SJCRH30 (cell line): ENCODE measurements around the gene APP. TPM values are rescaled to one million over a fixed set of nuclear protein-coding genes. Genes with fewer than 3 reads are reported as not detected.

Experiments
- DNase-seq, 2 experiments: peaks; one replicate each; pipeline ENCODE4 v3.0.0-alpha.2; 2015 to 2020
- H3K27ac ChIP-seq: fragments of 250-450 bp; sonication (Bioruptor Pico); 2 replicates; pipeline ENCODE4 v1.5.1; 2020; ENCODE audit warnings: mild to moderate bottlenecking, moderate library complexity
- H3K27me3 ChIP-seq: fragments of 250-450 bp; sonication (Bioruptor Pico); 2 replicates; pipeline ENCODE4 v1.5.1; 2020; ENCODE audit warnings: mild to moderate bottlenecking, moderate library complexity
- H3K36me3 ChIP-seq: fragments of 250-450 bp; sonication (Bioruptor Pico); 2 replicates; pipeline ENCODE4 v1.5.1; 2020; ENCODE audit warnings: mild to moderate bottlenecking, moderate library complexity
- H3K4me1 ChIP-seq: fragments of 250-450 bp; sonication (Bioruptor Pico); 2 replicates; pipeline ENCODE4 v1.5.1; 2020; ENCODE audit warnings: mild to moderate bottlenecking, moderate library complexity
- H3K4me3 ChIP-seq: fragments of 250-450 bp; sonication (Bioruptor Pico); 2 replicates; pipeline ENCODE4 v1.5.1; 2020; ENCODE audit warnings: mild to moderate bottlenecking, moderate library complexity
- H3K9me3 ChIP-seq: fragments of 250-450 bp; sonication (Bioruptor Pico); replicated peaks from 2 replicates; pipeline ENCODE4 v1.5.1; 2020; ENCODE audit warnings: mild to moderate bottlenecking, moderate library complexity
- total RNA-seq: library from RNA; depleted of rRNA; stranded (reverse); fragments of >200 nt; shearing (Covaris generic); gene quantifications from 2 replicates; pipeline ENCODE4 v1.2.3, GENCODE V29; 2014

The APP gene
- total RNA-seq, 1 experiment from 2014 or later = 399 TPM

DNA sequence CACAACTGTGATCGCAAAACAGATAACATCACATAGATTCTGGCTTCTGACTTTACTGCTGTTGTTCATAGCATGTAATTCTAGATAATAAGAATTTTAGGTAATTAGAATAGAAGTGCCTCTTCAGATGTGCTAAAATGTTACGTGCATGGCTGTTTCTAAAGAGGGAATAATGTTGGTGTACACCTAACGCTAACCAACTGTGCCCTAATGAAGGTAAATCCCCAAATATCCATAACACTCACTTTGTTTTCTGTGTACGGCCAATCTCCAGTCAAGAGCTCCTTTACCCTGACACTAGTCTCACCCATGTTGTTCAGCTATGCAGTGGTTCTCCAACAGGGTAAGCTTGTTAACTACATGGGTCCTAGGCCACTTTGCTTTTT is 44.4 kb downstream of the APP start:
- Histone ChIP-seq H3K4me3 (no peak overlapping the region), H3K4me1 (peaks cover 30% of the 10 kb centered on the region), H3K36me3 (peaks cover 25% of the 10 kb centered on the region), H3K27me3 (no peaks in the 10 kb centered on the region), H3K9me3 (no peaks in the 10 kb centered on the region), H3K27ac (no peak overlapping the region)
- DNase-seq = no peak

DNA sequence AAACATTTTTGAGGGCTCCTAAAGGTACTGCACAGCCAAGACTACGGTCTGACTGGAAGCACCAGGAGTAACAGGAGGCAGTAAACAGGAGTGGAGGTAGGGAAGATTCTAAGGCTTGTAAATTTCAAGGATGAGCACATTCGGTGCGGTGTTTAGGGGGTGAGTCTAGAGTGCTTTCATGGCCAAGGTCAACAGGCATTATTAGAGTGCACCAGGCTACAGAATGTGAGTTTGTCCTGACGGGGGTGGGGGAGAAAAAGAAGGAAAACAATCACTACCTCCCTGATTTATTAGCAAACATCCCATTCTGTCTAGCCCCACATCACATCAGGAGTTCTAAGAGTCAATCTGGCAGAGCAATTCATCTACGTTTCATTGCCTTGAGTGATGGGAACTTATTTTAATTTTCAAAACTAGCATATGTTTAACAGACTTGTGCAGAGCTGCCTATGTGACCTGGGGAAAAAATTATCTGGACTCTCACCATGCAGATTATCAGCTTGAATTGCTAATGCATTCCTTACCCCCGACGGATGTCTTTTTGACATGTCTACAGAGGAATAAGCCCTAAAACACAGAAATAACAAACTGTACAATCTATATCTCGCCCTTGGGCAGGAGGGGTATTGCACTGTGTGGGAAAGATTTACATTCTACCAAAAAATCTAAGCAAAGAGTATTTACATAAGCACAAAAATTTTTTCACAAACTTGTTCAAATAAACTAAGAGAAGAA is 45.0 kb downstream of the APP start:
- Histone ChIP-seq H3K4me3 (no peak overlapping the region), H3K4me1 (peaks cover 30% of the 10 kb centered on the region), H3K27ac (peak overlapping the region; percentile 46; the same call in 1 of the 2 replicates), H3K9me3 (no peaks in the 10 kb centered on the region), H3K27me3 (no peaks in the 10 kb centered on the region), H3K36me3 (peaks cover 24% of the 10 kb centered on the region)
- no peak for DNase-seq

DNA sequence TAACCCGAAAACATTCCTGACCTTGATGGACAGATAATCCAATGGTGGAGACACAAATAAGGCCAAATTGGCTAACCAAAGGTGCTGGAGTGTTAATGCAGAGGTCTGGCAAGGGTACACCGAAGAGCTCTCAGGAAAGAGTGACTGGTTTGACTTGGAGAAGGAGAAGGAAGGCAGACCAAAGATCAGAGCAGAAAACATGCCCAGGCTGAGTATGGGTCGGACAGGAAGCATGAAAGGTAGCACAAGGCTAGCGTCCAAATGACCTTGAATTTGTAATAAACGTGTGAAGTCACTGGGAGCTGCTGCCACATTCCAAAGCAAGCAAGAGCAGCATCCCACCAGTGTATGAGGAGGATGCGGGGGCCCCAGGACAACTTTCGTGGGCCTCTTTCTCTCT is 45.7 kb downstream of the APP start:
- Histone ChIP-seq H3K4me3 (no peak overlapping the region), H3K9me3 (no peaks in the 10 kb centered on the region), H3K27ac (peak overlapping the region; percentile 46), H3K36me3 (peaks cover 19% of the 10 kb centered on the region), H3K27me3 (no peaks in the 10 kb centered on the region), H3K4me1 (peaks cover 32% of the 10 kb centered on the region)
- DNase-seq = no peak

DNA sequence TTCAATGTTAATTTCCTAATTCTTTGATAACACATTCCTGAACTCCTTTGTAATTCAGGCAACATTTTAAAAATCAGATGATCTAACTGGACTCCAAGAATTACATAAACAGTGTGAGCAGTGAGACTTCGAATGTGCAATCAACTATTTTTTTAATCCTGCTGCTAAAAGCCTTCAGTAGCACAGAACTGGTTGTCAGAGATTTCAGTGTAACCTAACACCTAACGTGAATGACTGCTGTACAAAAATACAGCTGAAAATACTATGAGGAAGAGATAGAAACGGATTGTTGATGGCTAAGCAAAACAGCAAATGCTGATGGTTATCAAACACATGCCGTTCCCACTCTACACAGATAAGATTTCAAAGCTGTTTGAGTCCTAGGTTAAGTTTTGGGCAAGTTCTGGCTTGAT is 46.1 kb downstream of the APP start:
- Histone ChIP-seq H3K27ac (peak overlapping the region; percentile 46), H3K36me3 (peaks cover 20% of the 10 kb centered on the region), H3K9me3 (no peaks in the 10 kb centered on the region), H3K4me3 (no peak overlapping the region), H3K4me1 (peaks cover 36% of the 10 kb centered on the region), H3K27me3 (no peaks in the 10 kb centered on the region)
- DNase-seq = peak; percentile 24 to 72

DNA sequence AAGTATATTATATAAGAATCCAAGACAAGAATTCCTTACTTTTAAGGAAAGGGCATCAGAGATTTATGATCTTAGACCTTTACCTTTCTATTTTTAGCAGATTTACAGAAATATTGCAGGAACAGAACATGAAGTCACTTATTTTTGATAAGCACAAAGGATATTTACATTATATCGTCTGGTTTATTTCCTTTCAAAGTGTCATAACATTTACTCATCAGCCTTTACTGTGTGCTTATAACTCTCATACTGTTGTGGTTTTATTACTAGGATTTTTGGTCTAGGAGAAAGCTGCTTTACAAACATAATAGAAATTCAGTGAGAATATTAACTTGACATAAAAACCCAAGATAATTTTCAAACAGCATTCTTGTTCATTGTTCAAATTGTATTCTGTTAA is 47.6 kb downstream of the APP start:
- no peak overlapping the region for H3K27ac ChIP-seq
- no peak for DNase-seq
- no peak overlapping the region for H3K4me3 ChIP-seq
- no peaks in the 10 kb centered on the region for H3K27me3 ChIP-seq
- H3K4me1 ChIP-seq = peaks cover 45% of the 10 kb centered on the region
- H3K9me3 ChIP-seq = no peaks in the 10 kb centered on the region
- peaks cover 15% of the 10 kb centered on the region; the same call in 1 of the 2 replicates for H3K36me3 ChIP-seq

DNA sequence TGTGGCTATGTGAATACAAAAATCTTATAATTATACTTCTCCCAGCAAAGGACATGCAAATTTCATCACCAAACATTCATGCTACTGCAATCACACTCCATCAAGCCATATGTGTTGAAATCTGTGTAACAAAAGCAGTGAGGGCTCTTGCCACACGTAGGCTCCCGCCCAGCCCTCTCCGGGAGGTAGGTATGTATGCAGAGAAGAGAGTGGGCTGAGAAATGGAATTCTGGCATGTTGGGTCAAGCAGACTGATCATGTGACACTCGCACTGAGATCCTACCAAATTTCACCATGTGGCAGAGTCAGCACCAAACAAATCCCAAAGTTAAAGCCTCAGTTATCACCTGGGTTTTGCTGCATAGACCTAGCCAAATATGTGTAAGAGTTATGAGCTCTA is 49.7 kb downstream of the APP start:
- Histone ChIP-seq H3K4me3 (no peak overlapping the region), H3K27me3 (no peaks in the 10 kb centered on the region), H3K9me3 (no peaks in the 10 kb centered on the region), H3K36me3 (peaks cover 14% of the 10 kb centered on the region; the same call in 1 of the 2 replicates), H3K4me1 (peaks cover 52% of the 10 kb centered on the region), H3K27ac (no peak overlapping the region)
- DNase-seq = no peak

DNA sequence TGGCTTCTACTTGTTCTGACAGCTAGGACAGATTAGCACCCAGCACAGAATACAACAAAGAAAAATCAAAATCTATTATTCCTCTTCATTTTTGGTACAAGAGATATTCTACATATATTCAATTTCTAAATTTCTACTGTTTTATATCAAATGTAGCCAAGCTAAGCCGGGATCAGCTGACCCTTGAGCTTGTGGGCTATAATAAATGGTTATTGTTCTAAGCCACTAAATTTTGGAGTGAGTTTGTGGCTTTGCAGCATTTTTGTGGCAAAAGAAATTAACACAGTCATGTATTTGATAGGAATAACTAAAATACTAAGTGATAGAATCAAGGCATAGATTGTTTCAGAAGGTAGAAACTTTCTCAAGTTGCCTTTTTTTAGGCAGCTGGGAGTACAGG is 50.7 kb downstream of the APP start:
- peaks cover 52% of the 10 kb centered on the region for H3K4me1 ChIP-seq

DNA sequence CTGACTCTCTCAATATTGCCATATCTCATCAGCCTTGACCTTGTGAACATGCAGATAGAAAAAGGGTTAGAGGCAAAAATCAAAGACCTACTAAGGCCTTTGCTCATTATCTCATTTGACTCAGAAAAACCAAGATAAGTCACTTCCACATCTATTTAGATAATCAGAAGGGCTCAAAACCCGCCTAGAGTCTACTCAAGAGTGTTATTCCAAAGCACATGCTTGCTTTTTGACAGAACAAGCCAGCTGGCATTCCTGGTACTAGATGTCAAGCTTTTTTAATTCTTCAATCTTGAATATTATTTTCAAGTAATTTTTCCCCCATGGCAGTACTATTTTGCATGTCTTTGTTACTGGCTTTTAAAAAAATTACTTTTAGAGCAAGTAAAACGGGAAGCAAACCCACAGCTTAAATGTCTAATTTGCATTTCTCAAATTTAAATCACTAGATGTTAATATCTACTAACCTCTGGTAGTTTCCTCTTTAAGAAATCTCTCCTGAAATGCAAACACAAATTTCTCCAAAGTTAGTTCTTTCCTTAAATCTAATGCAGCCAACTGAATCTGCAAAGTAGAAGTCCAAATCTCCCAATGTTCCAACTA is 51.5 kb downstream of the APP start:
- Histone ChIP-seq H3K4me3 (no peak overlapping the region), H3K27me3 (no peaks in the 10 kb centered on the region), H3K27ac (no peak overlapping the region), H3K9me3 (no peaks in the 10 kb centered on the region), H3K4me1 (peaks cover 46% of the 10 kb centered on the region), H3K36me3 (peaks cover 12% of the 10 kb centered on the region; the same call in 1 of the 2 replicates)
- no peak for DNase-seq

More for the DNA sequence above, 50.7 kb downstream of the APP start:
- Histone ChIP-seq H3K27me3 (no peaks in the 10 kb centered on the region), H3K9me3 (no peaks in the 10 kb centered on the region), H3K4me3 (no peak overlapping the region), H3K27ac (no peak overlapping the region), H3K36me3 (peaks cover 12% of the 10 kb centered on the region; the same call in 1 of the 2 replicates)
- no peak for DNase-seq

DNA sequence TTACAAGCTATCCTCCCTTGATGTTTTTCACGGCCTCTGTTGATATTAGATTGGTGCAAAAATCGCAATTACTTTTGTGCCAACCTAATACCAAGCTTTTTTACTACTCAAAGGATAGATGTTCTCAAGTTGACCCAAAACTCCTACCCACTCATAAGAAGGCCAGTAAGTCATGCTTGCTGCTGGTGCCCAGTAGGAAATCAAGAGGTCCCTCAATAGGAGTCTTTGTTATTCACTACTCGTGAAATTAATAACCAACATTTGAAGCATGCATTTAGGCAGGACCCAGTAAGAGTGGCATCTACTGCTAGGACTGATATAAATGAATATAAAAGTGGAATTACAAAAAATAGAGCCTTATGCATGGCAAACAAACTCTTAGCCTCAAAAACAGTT is 52.6 kb downstream of the APP start:
- no peak overlapping the region for H3K27ac ChIP-seq
- no peak overlapping the region for H3K4me3 ChIP-seq
- no peaks in the 10 kb centered on the region for H3K27me3 ChIP-seq
- DNase-seq = no peak
- H3K36me3 ChIP-seq = peaks cover 16% of the 10 kb centered on the region; the same call in 1 of the 2 replicates
- H3K9me3 ChIP-seq = no peaks in the 10 kb centered on the region
- H3K4me1 ChIP-seq = peaks cover 44% of the 10 kb centered on the region

DNA sequence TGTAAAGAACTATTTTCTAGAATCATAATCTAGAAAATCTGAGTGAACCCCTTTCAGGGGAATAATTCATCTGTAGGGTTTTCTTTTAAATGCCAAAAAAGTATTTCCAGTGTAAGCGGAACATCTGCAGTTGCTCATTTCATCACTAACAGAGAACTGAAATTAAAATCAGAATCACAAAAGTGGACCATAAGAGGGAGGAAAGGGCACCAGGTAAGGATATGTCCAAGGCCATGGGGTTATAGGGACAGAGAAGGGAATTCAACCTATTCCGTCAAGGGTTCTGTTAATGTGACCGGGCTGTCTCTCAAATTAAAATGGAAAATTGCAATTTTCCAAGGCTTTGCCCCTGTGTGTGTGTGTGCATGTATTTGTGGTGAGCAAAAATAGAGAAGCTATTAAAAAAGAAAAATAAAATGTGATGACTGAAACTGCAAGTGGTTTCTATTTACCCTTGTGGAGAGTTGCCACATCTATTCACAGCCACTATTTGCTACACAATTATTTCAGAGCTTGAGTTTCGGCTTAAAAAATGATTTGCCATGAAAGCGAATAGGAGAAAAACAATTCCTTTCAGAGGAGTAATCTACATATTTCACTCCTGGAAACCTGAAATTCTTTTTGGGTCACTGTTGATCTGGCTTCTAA is 53.1 kb downstream of the APP start:
- peak overlapping the region; percentile 77 for H3K27ac ChIP-seq
- no peaks in the 10 kb centered on the region for H3K27me3 ChIP-seq
- DNase-seq = no peak
- no peaks in the 10 kb centered on the region for H3K9me3 ChIP-seq
- H3K36me3 ChIP-seq = peaks cover 16% of the 10 kb centered on the region; the same call in 1 of the 2 replicates
- H3K4me3 ChIP-seq = no peak overlapping the region
- H3K4me1 ChIP-seq = peaks cover 44% of the 10 kb centered on the region

DNA sequence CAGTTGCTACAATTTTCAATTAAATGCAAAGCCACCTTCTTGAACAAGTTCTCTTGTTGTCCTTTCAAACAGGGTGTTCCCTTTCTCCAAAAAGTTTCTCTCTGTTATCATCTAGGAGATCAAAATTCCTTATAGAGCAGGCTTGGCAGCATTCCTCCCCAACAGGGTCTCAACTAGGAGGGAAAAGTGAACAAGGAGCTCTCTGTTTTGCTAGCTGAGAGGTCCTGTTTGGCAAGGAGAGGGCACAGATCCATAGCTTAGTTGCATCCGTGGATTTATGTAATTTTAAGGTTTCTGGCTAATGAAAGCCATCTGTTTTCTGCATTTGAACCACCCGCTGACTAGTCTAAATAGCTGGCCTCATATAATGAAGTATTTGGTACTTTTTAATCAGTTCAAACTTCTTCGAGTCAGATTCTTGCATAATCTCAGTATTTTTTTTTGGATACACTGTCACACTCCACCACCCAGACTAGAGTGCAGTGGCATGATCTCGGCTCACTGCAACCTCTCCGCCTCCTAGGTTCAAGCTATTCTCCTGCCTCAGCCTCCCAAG is 54.0 kb downstream of the APP start:
- DNase-seq = peak; percentile 87 to 96

DNA sequence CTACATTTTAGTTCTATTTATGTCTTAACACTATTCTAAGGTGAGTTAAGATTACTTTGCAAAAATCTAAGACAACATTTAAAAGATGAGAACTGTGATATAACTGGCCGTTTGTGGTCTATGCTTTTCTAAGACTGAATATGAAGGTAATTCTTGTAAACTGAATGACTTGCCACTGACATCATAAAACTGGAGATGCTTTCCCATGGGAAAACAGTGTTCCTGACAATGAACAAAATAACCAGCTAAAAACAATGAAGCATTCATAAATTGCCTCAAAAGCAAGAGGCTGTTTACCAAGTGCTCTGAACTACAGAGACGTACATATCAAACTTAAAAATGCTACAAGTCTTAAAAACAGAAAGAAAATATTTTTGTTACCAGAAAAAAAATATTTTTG is 54.7 kb downstream of the APP start:
- DNase-seq = peak; percentile 26 to 81

More for the DNA sequence above, 54.0 kb downstream of the APP start:
- Histone ChIP-seq H3K9me3 (no peaks in the 10 kb centered on the region), H3K4me3 (no peak overlapping the region), H3K27ac (peak overlapping the region; percentile 77), H3K36me3 (peaks cover 14% of the 10 kb centered on the region), H3K27me3 (no peaks in the 10 kb centered on the region), H3K4me1 (peaks cover 44% of the 10 kb centered on the region)

DNA sequence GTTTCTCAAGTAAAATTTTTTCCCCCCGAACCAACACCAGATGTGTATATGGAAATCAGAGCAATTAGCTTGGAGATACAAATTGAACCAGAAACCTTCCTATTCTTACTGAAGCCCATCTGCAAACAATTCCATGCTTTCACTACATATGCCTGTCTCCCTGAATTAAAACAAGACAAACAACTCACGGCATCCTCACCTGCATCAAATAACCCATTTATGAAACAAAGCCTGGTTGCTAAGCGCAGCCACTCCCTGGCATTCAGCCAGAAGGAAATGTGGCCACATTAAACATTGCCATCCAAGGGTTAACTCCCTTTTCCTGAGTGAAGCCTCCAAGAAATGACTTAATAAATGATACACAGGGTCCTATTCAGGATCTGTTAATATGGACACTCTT is 55.3 kb downstream of the APP start:
- Histone ChIP-seq H3K27ac (peak overlapping the region; percentile 77), H3K27me3 (no peaks in the 10 kb centered on the region), H3K4me1 (peaks cover 44% of the 10 kb centered on the region)

More for the DNA sequence above, 54.7 kb downstream of the APP start:
- Histone ChIP-seq H3K4me3 (no peak overlapping the region), H3K4me1 (peaks cover 44% of the 10 kb centered on the region), H3K36me3 (peaks cover 20% of the 10 kb centered on the region), H3K27me3 (no peaks in the 10 kb centered on the region), H3K27ac (peak overlapping the region; percentile 77), H3K9me3 (no peaks in the 10 kb centered on the region)

DNA sequence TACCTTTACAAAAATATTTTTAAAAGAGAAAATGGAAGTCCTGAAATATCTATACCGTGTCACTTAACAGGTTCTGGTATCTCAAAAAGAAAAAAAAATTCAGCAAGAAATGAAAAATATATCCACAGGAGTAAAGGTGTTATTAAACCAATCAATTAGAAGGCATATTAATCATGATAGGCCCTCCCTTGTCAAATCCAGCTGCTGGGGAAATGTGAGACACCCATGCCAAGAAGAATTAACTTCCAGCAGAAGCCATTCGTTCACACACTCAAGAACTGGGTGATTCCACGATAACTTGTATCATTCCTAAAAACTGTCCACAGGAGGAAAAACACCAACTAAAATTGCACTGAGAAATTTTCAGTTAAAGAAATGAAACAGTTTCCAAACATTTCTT is 57.6 kb downstream of the APP start:
- H3K36me3 ChIP-seq = peaks cover 41% of the 10 kb centered on the region

More for the DNA sequence above, 55.3 kb downstream of the APP start:
- no peaks in the 10 kb centered on the region for H3K9me3 ChIP-seq
- peaks cover 25% of the 10 kb centered on the region for H3K36me3 ChIP-seq
- DNase-seq = peak; percentile 19 to 59
- H3K4me3 ChIP-seq = no peak overlapping the region

More for the DNA sequence above, 57.6 kb downstream of the APP start:
- Histone ChIP-seq H3K4me1 (peaks cover 28% of the 10 kb centered on the region), H3K4me3 (no peak overlapping the region), H3K9me3 (no peaks in the 10 kb centered on the region), H3K27ac (no peak overlapping the region), H3K27me3 (no peaks in the 10 kb centered on the region)
- no peak for DNase-seq
